HG03280 (cell line): ENCODE measurements around the gene BRMS1.
A peak's percentile ranks its signal among the peaks of the same experiment; 100 is the strongest.

Source experiments
- ATAC-seq: cut with Tn5 transposase; IDR thresholded peaks from one replicate; pipeline ENCODE4 v1.9.1; 2021; ENCODE audit warnings: mild to moderate bottlenecking, moderate library complexity; ENCODE audit not compliant: unreplicated experiment

BRMS1 gene

DNA sequence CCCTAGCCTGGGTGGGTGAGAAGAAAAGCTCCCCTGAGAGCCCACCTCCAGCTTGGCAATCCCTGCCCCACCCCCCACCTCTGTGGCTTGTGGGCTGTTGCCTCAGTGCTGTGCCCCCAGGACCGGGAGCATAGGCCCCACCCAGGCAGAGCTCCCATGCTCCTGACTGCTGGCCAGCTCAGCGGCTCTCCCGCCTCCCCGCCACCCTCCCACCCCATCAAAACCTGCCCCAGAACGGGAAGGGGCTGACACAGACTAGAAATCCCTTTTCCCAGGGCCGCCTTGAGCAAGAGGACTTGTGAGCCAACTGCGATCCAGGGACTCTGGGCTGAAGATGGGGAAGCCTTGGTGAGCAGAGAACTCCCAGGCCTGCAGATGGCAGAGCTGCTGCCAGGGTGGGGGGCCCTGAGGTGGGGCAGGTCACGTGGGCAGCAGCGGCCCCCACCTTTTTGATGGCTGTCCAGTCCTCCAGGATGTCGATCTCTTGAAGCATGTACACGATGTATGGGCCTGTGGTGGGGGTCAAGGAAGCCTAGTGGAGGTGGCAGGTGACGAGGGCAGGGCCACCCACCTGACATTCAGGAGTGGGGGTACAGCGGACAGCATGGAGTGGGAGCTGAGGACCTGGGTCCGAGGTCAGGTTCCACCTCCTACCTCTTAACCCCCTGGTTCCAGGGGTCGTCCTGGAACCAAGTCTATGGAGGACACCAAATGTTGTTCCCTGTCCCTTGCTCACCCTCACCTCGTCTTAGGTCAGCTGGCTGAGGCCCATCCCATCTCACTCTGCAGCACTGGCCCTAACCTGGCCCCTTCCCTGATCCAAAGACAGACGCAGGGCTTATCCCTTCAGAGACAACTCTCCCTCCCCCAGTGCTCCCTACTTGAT, 6.4 kb downstream of the BRMS1 start:
- ATAC-seq, result no peak

DNA sequence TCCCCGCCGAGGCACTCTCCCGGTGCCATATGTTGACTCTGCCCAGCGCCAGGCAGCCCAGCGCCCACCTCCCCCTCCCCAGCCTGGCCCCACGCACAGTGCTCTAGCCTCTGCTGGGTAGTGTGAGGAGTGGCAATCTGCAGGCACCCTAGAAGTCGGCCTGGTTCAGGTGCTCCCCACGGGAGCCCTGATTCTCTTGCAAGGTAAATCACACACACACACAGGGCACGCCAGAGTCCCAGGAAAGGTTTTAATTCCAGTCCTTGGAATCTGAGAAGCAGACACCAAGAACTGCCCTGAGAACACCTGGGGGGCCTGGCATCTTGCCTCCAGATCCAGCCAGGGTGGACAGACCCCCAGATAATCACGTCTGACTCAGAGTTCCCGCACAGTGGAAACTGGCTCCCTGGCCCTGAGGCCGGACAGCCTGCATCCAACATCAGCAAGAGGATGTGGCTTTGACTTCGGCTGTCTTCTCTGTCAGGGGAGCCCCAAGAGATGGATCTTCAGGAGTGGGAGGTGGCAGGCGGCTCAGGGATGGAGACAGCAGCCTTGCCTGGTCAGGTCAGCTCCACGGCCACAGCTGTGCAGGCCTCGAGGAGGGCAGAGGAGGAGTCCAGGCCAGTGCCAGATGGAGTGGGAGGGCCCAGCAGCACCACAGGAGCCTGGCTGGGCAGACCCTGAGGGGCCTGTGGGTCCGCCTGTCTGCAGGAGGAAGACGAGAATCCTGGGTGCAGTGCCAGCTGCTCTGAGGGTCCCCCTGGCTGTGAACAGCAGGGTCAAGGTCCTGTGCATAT, 7.6 kb downstream of the BRMS1 start:
- ATAC-seq, result no peak

DNA sequence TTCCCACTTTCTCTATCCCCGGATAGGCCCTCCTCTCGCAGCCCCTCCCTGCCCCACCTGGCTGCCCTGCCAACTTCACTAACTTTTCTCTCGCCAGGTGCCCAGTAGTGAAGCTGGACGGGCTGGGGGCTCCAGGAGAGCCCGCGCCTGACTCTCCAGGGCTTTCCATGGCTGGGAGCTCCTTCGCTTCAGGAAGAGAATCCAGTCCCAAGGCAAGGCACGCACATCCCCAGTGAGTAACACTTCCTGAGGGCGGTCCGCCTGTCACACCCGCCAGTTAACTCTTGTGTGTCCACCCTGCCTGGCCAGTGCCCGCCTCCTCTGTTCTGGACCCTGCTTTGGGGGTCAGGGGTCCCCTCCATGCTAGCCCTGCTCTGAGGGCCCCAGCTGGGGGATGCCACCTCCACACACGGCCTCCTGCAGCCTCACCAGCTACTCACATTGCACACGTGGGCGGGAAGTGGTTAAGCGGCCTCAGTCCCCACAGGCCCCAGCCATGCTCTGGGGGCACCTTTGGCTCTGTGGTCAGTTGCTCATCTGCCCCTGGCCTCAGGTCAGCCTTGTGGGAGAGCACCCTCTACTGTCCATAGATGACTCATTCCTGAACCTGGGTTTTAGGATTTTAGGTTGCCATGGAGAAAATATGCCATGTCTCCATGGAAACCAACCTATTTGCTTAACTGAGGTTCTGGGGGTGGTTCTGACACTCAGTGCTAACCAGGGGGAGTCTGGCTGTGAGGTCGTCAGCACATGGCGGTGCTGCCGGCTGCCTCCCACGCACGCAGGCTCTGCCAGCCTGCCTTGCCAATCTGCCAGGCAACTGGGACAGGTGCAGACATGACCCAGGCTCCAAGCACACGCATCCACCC, 8.4 kb downstream of the BRMS1 start, which contains the start of gene RIN1:
Gene RIN1 (minus strand): TSS at position 201 of the 869 bp plus-strand sequence. CDS start 32 bp downstream, at position 169.
- ATAC-seq, result peak; percentile 65

DNA sequence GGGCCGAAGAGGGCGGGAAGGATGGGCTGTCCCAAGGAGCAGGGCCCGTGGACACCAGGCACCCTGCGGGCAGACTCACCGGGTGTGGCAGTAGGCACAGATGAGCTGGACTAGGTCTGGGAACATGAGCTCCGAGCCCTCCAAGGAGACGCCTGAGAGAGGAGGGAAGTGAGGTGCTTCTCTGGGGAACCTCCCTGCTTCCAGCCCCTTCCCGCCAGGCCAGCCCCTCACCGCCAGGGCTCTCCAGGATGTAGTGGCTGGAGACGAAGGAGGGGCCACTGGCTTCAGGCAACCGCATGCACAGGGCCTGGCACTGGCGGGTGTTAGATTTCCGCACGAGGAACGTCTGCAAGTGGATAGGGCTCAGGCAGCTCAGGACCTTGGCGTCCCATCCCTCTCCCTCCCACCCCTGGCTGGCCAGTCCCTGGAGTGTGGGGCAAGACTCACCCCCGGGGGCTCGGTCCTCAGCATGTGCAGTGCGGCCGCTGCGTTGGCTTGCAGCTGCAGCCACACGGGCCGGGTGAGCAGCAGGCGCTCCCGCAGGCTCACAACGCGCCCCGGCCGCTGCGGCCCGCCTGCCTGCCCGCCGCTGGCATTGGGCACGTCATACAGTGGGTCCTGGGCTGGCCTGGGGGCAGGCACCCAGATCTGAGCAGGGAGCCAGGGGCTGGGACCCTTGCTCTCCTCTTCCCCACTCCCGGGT, 9.2 kb downstream of the BRMS1 start:
- no peak for ATAC-seq

DNA sequence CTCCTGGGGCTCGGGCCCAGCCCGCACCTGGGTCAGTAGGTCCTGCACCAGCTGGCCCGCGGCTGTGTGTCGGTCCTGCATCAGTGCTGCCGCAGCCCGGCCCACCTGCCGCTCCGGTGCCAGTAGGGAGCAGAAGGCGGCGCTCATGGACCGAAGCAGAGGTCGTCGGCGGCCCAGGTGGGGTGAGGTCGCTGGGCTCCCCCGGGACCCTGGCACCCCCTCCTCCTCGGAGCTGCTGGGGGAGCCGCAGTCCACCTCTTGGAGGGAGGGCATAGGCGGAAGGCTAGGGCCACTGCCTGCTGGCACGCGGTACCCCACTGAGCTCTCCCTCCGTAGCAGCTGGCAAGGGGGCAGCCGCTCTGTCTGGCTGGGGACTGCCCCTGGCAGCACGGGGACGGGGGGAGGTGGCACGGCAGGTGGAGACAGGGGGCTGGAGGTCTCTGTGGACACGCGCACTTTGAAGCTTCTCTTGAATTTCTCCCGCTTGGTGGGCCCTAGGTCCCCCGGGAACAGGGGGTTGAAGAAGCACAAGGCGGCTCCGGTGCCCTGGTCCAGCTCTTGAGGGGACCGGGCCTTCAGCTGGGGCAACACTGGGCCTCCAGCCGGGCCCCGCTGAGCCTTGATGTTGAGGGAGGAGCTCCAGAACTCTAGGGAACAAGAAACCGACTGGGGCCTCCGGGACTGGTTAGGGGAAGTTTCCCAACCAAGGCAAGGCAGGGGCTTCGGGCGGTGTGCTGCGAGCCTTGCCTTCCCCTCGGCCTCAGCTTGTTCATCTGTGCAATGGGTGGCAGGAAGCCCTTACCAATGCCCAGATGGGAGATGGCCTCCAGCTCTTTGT, 10.1 kb downstream of the BRMS1 start:
- ATAC-seq, result no peak

DNA sequence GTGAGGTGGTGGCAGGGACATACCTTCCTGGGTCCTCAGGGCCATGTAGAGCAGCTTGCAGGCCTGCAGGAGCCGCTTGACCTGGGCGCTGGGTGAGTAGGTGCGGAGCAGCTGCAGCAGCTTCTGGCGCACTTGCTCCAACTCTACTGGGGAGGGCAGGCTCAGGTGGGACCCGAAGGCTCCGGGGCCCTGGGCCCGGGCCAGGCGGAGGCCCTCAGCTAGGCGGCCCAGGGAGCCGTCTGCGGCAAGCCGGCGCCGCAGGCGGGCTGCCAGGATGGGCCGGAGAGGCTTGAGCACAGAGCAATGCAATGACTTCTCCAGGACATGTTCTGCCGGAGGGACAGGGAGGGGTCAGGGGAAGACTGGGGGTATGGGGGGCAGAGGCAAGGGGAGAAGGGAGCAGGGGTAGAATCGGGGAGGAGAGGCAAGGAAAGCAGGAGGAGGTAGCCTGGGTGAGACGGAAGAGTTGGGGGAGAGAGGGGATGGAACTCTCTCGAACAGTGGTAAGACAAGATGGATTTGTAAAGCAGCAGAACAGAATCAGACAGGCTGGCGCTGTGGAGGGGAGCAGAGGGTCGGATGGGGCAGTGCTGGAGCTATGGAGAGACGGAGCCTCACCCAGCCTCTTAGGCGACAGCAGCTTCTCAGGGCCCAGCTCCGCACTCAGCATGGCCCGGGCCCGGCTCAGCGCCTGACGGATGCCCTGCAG, 10.9 kb downstream of the BRMS1 start:
- ATAC-seq, result no peak

DNA sequence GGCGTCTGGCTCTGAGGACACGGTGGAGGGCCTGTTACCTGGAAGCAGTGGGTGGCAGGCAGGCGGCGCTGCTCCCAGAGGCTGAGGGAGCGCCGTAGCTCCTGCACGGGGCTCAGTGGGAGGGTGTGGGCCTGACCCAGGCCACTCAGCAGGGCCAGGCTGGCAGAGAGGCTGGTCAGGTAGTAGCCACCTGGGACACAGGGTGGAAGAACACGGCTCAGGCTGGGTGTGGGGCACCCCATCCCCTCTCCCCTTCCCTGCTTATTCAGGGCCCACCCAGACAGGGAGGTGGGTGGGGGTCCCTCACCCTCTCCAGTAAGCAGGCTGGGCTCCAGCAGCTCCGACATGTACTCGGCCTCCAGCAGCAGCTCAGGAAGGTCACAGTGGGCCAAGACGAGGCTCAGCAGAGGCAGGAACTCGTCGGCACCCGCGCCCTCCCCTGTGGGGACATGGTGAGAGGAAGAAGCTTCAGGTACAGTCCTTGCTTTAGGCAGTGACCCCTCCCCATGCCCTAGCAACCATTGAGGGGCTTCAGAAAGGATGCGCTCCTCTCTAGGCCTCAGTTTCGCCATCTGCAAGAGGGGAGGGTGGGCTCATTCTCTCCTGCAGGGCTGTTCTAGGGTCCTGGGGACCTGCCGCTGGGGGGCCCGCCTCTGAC, 11.6 kb downstream of the BRMS1 start:
- ATAC-seq, result no peak

DNA sequence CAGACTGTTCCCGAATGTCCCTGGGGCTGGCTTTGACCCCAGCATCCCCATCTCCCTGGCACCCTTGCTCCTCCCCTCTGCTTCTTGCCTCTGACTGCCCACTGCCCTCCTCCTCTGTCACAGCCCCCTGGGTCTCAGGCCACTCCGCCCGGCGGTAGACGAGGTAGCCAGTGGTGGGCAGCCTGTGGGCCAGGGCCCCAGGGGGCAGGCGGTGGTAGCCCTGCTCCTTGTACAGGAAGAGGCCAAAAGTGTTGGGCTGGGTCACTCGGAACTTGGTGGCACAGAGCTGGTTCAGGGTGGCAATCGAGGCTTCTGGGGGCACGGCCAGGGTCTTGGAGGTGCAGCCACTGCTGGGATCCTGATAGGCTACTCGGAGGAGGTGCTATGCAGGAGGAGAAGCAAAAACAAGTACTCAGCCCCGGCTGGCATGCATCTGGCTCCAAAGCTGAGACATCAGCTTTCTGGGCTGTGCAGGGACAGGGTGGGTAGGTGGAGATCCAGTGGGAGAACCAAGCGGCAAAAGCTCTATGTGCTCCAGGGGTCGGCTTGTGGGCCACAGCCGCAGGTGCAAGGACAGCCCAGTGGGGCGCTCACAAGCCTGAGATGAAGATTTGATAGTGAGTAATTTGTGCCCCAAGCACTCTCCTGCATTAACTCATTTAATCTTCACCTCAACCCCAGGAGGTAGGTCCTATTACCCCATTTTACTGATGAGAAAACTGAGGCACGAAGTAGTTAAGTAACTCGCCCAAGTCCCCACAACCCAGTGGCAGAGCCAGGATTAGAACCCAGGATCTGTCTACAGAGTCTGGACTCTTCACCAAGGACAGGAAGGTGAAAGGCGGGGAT, 12.3 kb downstream of the BRMS1 start:
- ATAC-seq, result no peak

DNA sequence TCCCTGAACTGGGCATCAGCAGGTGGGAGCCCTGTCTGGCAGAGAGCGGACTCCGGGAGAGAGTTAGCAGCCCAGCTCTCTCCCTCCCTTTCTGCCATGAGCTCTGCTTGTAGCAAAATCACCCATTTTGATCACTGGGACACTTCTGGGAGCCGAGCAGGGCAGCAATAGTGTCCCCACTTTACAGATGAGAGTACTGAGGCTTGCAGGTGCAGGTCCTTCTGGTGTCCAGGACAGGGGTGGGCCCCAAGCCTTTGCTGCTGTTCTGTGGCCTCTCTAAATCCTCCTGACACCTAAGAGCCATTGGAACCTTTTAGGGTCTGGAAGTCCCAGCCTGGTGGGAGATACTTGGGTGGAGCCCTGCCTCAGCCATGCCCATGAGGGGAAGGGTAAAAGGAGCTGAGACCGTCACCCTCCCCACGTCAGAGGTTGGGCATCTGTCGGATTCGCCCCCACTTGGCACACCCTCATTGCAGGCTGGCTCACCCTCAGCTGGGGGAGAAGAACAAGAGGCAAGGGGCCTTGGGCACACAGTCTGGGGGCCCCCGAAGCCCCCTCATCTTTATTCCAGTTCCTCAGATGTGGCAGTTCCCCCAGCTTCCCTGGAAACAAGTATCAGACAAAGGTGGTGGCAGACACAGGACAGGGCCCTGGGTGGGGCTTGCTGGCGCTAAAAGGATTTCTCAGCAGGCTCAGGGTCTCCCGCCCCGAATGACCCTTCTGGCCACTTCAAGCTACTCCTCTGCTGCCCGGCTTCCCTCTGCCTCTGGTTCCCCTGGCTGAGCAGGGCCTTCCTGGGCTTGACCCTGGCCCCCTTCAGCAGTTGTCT, 13.1 kb downstream of the BRMS1 start:
- ATAC-seq, result no peak

DNA sequence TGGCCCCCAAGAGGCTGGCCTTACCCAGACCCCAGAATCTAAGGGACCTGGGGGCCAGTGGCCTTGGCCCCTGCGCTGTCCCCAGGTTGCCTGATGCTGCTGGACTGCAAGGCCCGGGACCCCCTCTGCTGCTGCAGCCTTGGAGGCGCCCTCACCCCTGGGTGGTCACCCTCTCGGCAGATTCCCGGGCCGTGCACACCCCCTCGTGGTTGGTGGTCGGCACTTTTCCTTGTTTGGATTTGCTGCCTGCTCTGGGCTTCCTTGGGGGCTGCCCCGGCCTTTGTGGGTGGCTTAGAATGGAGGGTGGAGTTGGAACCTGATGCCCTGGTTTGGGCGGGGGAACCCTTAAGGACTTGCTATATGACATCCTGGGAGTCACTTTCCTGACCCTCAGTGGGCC, 14.0 kb downstream of the BRMS1 start:
- no peak for ATAC-seq

DNA sequence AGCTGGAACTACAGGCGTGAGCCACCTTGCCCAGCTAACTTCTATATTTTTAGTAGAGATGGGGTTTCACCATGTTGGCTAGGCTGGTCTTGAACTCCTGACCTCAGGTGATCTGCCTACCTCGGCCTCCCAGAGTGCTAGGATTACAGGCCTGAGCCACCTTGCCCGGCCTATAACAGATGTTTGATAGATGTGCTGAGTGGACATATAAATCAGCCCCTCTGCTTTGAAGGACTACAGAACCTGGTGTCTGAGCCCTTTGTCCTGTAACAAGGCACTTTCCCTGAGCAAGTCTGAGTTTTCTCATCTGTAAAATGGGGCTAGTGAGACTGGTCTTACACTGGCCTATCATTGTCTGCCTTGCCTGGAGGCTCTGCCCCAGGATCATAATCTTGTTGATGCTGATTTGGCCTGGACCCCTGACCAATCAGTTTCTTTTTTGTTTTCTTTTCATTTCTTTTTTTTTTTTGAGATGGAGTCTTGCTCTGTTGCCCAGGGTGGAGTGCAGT, 15.7 kb downstream of the BRMS1 start:
- ATAC-seq, result no peak

DNA sequence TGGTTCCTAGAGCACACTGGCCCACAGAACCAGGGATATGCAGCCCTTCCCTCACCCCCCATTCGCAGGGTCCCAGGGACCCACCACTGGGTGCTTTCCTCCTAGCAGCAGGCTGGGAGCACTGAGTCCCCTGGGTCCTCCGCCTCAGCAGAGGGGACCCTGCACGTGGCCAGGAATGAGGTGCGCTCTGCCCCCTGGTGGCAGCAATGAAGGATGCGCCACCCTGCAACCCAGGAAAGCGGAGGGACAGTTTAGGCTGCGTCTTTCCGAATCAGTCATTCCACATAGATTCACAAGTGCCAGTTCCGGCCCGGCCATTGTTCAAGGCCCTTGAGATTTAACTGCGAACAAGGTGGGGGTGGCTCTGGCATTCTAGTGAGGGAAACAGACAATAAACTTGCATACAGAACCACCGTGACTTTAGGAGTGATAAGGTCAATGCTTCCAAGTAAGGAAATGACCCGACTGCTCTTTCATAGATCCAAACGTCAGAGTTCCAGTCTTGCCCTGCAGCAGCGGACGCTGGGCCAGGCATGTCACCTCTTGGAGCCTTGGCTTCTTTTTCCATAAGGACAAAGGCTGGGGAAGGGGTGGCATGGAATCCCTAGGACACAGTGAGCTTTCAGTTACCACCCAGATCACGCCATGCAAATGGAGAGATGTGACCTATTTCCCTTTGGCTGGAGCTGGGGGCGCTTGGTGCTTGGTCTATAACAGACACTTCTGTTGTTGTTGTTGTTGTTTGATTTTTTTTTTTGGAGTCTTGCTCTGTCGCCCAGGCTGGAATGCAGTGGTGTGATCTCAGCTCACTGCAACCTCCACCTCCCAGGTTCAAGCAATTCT, 16.4 kb downstream of the BRMS1 start:
- peak; percentile 61 for ATAC-seq

DNA sequence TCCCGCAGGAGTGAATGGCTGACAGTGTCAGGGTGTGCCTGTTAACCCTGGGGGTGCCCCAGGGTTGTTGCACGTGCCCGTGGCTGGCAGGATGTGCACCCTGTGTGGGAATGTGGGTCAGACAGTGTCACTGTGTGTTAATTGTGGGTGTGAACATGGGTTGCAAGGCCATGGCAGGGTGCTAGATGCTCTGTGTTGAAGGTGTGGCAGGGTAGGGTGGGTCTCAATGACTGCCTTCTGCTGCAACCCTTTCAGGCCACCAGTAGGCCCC, 16.9 kb downstream of the BRMS1 start:
- ATAC-seq, result no peak

DNA sequence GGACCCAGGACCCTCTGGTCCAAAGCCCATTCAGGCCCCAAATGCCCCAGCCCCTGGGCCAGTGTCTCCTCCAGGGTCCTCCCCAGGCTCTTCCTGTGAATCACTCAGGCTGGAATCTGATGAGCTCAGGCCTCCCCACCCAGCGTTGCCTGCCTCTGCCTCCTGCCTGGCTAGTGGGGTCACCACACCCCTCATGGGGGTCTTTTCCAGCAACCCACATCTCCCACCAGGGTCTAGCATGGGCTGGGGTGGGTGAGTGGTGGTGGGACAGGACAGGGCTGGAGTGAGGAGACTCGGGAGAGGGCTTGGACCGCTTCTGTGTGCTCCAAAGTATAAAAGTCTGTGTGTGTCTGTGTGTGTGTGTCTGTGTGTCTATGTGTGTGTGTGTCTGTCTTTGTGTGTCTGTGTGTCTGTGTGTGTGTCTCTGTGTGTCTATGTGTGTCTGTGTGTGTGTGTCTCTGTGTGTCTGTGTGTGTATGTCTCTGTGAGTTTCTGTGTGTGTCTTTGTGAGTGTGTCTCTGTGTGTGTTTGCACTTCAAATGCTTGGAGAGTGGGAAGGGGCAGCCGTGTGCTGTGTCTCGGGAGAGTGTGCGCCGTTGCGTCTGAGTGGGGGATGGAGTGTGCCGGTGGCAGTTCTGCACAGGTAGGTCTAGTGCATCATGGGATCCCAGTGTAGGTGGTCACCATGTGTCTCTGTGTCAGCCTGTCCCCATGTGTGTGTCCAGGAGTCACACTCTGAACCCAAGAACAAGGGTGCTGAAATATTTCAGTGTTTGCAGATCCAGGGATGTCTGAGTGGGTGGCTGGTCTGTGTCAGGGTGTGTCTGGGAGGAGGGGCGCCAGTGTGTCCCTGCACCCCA, 17.5 kb downstream of the BRMS1 start:
- no peak for ATAC-seq
